Measurements from ENCODE around the gene NXT2.
"Not testable (repeated sequence)": the region's sequence is repeated elsewhere in the genome, so short reads cannot be mapped to it uniquely, and the experiment has no call there.

NXT2 gene

GRCh38 chrX:109536439-109537323 is at the start of gene NXT2:
TSS of gene NXT2 (plus strand) at chrX:109536844. CDS start at chrX:109537007, 163 bp downstream.
- DNase-seq (ENCODE audit: low read depth), result peak; percentile 91

GRCh38 chrX:109487640-109488039 is 49.0 kb upstream of the NXT2 start:
- no peak for DNase-seq (ENCODE audit: low read depth)

DNA sequence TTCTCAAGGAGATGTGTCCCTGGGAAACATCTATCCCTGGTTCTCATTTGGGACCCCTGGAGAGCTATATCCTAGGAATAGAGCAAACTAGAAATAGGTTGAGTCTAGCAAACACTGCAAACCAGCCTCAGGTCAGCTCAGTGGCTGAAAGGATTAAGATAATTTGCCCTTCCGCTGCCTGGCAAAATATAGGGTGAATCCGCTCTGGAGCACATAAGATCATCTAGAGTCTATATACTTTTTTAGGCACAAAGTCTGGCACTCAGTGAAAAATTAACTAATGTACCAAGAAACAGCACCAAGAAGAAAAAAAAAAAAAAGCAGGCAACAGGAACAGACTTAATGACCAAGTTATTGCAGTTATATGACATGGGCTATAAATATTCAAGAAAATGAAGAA is 47.5 kb upstream of the NXT2 start:
- DNase-seq (ENCODE audit: low read depth), result no peak

DNA sequence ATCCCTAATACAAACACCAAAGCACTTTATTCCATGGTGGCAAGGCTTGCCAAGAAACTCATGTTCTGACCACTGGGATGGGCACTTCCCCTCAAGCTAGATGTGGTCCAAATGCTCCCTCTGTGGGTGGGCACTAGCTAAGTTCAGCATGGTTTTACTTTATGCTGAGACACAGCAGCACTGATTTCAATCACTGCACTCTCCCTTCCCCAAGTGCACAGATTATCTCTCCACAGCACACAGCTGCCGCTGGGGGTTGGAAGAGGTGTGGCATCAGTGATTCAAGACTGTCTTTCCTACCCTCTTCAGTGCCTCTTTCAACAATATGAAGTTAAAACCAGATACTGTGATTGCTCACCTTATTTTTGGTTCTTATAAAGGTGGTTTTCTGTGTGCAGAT is 38.2 kb upstream of the NXT2 start:
- no peak for DNase-seq (ENCODE audit: low read depth)

DNA sequence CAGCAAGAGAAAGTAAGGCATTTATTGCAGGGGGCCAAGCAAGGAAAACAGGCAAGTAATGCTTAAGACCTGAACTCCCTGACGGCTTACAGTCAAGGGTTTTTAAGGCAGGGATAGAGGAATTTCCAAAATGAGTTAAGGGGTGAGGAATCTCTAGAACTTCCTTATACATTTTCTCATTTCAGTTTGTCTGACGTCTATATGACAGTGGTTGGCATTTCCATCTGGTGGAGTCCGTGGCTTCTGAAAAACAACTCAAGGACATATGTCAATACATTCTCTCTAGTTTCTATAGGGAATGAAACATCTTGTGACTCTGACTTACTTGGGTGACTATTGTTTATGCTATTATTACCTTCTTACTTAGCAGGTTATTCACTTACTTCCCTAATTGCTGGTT is 35.5 kb upstream of the NXT2 start:
- no peak for DNase-seq (ENCODE audit: low read depth)

GRCh38 chrX:109508915-109509314 is 27.7 kb upstream of the NXT2 start:
- DNase-seq (ENCODE audit: low read depth), result no peak

GRCh38 chrX:109511113-109511512 is 25.5 kb upstream of the NXT2 start:
- no peak for DNase-seq (ENCODE audit: low read depth)

DNA sequence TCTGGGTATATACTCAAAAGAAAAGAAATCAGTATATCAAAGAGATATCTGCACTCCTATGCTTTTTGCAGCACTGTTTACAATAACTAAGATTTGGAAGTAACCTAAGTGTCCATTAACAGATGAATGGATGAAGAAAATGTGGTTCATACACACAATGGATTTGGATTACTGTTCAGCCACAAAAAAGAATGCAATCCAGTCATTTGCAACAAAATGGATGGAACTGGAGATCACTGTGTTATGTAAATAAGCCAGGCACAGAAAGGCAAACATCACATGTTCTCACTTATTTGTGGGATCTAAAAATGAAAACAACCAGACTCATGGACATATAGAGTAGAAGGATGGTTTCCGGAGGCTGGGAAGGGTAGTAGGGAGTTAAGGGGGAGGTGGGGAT is 17.6 kb upstream of the NXT2 start:
- no peak for DNase-seq (ENCODE audit: low read depth)

DNA sequence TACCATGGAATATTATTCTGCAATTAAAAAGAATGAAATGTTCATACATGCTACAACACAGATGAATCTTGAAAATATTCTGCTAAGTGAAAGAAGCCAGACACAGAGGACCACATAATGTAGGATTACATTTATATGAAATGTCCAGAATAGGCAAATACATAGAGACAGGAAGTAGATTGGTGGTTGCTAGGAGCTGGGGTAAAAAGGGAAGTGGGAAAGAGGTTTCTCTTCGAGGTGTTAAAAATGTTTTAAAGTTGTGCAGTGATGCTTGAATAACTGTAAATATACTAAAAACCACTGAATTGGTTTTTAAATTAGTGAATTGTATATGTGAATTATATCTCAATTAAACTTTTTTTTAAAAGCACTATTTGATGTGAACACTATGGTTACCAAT is 3.6 kb upstream of the NXT2 start:
- DNase-seq (ENCODE audit: low read depth), result no peak

- peak; percentile 47 for DNase-seq (ENCODE audit: low read depth)
Measured at GRCh38 chrX:109533631-109534030, 3.0 kb upstream of the NXT2 start.

- no peak for DNase-seq (ENCODE audit: low read depth)
Measured at GRCh38 chrX:109534933-109535332, 1.7 kb upstream of the NXT2 start.

GRCh38 chrX:109535578-109535977 is 1.1 kb upstream of the NXT2 start:
- DNase-seq (ENCODE audit: low read depth), result no peak

DNA sequence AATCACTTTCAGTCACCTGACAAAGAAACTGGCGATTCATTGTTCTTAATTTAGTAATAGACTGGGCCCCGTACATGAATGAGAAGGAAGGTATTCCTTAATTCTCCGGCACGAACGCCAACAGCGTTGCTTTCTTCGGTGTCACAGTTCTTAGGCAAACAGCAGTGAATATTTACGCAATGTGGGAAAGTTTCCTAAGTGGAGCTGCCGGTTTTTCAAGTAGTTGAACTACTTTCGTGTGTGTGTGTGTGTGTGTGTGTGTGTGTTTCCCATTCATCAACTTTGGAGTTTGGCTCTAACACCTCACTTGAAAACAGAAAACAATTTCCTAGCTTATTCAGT is 651 bp downstream of the NXT2 start:
- DNase-seq (ENCODE audit: low read depth), result peak; percentile 50

GRCh38 chrX:109539007-109539406 is 2.4 kb downstream of the NXT2 start:
- not testable (repeated sequence) for DNase-seq (ENCODE audit: low read depth)

DNA sequence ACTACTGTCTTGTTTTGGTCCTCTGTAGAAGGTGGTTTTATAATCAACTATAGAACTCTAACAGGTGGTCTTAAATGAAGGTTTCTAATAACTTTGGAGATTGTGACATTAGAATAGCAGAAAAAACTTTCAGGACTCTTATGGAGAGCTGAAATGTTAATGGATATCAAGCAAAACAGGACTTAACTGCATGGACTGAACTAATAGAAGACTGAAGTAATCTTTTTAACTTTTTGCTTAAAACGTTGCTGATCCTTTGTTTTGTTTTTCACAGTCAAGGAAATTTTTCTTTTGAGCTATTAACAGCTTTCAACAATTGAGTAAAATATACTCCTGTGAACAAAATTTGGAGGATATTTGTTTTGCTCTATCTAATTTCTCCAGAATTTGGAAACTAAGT is 17.2 kb downstream of the NXT2 start:
- DNase-seq (ENCODE audit: low read depth), result no peak

DNA sequence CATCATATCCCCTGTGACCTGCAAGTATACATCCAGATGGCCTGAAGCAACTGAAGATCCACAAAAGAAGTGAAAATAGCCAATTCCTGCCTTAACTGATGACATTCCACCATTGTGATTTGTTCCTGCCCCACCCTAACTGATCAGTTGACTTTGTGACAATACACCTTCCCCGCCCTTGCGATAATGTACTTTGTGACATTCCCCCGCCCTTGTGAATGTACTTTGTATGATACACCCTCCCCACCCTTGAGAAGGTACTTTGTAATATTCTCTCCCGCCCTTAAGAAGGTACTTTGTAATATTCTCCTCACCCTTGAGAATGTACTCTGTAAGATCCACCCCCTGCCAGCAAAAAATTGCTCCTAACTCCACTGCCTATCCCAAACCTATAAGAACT is 39.4 kb downstream of the NXT2 start:
- DNase-seq (ENCODE audit: low read depth), result not testable (repeated sequence)

DNA sequence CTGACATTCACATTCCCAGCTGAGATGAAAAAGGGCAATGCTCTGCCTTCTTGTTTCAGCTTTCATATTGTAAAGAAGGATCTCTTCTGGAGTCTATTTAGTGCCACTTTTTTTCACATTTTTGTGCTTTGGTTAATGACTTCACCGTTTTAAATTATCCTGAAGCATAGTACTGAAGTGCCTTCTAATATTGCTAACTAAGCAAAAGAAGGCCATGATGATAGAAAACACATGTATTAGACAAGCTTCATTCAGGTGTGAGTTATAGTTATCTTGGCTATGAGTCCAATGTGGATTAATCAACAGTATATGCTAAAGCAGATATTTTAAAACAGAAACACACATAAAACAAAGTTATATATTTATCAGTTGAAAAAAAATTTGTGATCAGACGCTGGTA is 40.4 kb downstream of the NXT2 start:
- DNase-seq (ENCODE audit: low read depth), result no peak

- DNase-seq (ENCODE audit: low read depth), result no peak
Measured at GRCh38 chrX:109578916-109579315, 42.3 kb downstream of the NXT2 start.

- no peak for DNase-seq (ENCODE audit: low read depth)
Measured at GRCh38 chrX:109585488-109585887, 48.8 kb downstream of the NXT2 start.

- no peak for DNase-seq (ENCODE audit: low read depth)
Measured at GRCh38 chrX:109590176-109590575, 53.5 kb downstream of the NXT2 start.
